NCI-H187 treated with DMSO at 0.1 percent for 48 hours (cell line): ENCODE results near the gene TAS1R1.

ENCODE experiments used
- DNase-seq: peaks from one replicate; lab custom pipeline; 2025; lab: John Stamatoyannopoulos, UW

Gene TAS1R1

DNA sequence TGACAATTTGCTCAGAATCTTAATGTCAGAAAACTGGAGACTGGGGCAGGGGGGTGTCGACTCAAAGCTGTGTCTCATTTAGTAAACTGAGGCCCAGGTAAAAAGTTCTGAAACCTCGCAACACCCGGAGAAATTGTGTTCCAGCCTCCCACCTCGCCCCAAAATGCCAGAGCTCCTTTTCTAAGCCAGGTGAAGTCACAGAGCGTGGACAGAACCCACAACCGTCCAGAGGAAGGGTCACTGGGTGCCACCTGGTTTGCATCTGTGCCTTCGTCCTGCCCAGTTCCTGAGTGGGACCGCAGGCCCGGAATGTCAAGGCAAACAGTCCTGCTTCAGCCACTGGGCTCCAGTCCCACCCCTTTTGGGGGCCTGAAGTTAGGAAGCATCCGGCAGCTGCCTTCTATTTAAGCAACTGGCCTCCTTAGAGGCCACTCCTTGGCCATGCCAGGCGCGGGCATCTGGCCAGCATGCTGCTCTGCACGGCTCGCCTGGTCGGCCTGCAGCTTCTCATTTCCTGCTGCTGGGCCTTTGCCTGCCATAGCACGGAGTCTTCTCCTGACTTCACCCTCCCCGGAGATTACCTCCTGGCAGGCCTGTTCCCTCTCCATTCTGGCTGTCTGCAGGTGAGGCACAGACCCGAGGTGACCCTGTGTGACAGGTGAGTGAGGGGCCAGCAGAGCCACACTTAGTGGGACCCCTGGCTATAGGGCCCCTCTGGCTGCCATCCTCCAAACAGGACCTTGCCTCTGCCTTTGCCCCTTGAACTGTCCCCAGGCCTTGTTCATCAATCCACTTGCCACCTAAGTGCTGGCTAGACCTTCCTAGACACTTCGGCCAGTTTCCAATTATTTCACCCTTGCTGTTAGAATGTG, at the start of gene TAS1R1:
Gene TAS1R1 (plus strand): TSS at position 401 of the 872 bp plus-strand sequence. CDS start 67 bp downstream, at position 468.
- DNase-seq: no peak

DNA sequence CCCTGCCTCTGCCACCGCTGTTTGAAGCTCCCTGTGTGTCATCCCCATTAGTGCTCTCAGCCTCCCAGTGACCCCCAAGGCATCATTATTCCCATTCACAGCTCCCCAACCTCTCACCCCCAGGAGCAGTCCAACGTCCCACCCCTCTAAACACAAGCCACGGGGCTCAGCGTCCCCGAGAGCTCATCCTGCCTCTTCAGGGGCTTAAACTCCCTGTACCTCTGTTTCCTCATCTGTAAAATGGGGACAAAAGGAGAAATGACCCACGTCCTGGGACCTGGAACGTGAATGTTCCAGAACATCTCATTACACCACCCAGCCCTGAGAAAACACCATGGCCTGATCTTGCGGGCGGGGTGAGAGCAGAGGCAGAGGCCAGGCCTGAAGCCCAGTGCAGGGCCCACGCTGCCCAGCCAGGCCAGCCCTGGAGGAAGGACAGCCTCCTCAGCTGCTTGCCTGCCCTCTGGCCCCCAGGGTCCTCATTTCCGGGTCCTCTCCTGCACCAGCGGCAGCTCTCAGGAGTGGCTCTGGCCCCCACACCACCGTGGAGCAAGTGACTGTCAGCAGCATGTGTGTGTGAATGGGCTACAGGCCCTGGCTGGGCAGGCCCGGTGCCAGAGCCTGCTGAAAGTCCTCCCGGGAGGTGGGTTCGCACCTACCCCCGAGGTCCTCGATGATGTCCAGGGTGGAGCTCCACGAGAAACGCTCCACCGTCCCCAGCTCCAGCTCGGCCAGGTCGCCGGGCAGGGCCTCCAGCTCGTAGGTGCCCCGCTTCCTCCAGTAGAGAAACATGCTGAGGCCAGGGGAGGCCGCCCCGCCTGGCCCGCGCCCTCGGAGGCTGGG, 49.5 kb upstream of the TAS1R1 start:
- DNase-seq: no peak

DNA sequence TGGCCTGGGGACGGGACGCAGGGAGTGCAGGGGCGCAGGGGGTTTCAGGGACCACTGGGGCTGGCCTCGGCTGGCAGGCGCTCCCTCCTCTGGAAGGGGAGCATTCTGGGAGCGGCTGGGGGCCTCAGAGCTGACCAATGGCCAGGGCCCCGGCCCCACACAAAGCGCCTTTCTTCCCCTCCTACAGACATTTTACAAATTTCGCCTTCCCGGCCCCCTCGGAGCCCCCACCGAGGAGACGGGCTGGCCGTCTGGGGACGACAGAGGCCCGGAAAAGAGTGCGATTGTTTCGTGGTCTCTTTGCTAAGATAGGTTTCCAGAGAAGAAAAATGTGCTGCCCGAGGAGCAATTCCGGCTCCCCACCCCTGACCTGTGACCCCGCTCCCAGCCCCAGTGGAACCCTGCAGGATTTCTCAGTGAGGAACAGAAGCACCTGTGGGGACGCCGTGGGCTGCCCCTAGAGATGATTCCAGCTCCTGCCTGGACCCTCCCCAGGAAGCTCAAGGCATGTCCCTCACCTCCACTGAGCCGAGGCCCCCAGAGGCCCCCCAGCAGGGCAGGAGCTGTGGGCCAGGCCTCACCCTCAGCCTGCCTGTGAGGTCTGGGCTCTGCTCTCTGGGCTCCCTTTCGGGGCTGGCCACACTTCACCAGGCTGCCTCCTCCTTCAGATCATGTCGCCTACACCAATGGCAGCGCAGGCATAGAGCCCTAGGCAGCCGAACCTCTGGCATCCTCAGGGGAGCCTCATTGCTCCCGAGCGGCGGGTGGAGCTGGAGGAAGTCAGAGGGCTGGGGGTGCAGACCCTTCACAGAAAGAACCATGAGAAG, 48.7 kb upstream of the TAS1R1 start:
- DNase-seq: no peak

DNA sequence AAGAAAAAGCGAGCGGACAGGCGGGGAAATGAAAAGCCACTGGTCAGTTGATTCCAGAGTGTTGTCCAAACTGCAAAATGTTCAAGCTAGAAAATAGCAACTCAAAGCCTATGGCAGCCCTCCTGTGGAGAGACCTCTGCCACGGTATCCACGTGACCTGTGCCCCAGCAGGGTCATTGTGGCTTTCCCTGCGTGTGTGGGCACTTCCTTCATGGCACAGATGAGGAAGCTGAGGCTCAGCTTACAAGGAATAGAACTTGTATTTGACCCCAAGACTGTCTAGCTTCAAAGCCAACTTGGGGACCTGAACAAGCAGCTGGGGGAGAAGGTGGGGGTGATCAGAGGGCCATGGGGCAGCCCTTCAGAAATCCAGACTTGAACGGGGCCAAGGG, 48.1 kb upstream of the TAS1R1 start:
- DNase-seq: no peak

DNA sequence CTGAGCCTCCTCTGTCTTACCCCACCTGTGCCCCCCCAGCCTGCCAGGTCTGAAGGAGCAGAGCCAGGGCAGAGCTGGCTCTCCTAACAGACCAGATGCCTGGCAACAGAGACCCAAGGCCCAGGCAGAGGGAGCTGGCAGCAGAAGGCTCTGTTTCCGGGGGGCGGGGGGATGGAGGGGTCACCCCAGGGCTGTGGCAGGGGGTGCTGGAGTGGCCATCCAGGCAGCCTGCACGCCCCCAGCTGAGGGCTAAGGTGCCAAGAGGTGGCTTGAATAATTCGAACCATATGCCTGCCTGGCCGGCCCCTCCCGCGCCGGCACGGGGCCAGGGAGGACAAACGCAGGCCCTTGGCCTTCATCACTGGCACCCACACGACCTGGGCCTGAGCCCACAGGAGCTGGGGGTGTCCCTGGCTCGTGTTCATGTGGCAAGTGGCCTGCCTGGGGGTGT, 47.6 kb upstream of the TAS1R1 start:
- no peak for DNase-seq

DNA sequence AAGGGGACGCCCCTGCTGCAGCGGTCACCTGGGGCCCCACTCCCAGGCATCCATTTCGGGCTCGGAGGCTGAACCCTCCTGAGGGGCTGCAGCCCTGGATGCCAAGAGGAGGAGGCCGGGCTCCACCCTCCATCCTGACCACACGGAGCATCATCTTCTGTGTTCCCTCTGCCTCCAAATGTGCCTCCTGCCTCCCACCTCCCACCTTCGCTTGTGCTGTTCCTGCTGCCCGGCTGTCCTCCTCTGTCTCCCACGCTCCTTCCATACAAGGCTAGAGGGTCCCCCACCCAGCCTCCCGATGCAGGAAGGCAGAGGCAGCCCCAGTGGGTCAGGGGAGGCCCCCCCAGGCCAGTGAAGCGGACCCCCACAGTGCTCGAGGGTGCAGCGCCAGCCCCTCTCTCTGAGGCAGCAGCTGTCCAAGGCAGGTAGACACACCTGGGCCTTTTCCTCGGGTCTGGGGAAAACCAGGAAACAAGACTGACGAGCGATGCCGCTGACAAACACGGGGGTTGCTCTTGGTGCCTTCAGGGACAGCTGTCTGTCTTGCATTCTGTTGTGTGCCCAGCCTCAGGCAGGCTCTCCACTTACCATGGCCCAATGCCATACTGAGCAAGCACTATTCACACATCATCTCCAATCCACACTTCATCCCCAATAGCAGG, 46.8 kb upstream of the TAS1R1 start:
- DNase-seq: no peak

DNA sequence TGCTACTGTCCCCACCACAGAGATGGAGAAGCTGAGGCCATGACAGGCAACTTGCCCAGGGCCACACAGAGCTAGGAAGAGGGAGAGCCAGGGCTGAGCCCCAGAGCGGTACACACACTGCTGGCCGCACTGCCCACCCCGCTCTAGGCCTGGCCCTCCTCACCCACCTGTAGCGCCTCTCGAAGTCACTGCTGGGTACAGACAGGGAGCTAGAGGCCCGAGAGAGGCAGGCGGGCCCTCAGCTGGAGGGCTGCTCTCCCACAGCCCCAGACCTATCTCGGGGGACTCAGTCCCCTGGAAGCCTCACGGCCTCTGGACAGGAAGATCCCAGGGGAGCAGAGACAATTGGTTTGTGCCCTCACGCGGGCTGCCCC, 46.3 kb upstream of the TAS1R1 start:
- DNase-seq: no peak

DNA sequence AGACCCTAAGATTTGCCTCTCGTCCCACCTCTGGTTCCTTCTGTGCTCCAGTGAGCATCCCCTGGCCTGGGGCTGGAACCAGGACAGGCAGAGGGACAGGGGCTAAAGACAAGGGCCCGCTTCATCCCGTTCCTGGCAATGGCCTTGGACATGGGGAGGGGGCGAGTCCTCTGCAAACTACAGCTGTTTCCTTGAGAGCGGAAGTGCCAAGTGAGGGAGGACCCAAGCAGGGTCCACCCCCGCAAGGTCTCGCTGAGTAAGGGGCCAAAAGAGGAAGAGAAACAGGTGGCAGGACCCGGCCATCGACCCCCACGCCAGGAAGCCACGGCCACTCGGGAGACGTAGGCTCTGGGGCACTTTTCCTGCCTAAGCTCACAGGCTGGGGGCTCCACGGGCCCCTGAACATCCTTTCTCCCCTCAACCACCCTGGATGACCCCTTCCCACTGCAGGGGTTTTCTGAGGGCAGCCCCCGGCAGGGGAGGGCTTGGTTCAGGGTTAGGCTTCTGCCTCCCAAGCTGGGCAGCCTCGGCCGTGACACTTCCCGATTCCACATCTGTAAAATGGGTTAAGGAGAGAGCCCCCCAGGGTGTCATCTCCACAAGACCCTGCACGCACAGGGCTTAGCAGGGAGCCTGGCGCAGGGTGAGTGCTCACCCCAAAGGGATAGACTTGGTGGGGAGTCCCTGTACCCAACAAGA, 45.7 kb upstream of the TAS1R1 start:
- DNase-seq: no peak

DNA sequence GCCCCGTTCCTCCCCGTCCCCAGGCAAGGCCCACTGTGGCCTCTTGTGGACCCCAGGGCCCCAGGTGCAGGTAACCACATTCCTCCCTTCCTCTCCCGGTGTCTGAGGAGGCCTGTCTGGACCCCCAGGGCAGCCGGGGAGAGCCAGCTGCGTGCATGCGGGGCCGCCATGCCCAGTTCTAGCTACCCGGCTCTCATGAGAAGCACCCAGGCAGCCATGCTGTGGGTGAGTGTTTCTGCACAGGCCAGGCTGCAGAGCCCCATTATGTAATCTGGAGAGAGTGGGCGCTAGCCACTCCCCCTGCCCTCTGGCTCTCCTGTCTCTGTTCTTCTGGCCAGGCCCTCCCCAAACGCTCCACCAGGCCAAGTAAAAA, 45.2 kb upstream of the TAS1R1 start:
- no peak for DNase-seq

DNA sequence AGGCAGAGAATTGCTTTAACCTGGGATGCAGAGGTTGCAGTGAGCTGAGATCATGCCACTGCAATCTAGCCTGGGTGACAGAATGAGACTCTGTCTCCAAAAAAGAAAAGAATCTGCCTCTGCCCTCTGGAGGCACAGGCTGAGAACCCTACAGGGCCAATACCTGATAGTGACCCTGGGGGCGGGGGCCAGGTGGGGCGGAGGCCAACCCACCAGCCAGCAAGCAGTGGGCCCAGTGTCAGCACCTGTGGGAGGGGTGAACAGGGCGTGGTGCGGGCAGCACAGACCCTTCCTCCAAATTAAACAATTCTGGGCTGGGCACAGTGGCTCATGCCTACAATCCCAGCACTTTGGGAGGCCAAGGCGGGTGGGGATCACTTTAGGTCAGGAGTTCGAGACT, 44.6 kb upstream of the TAS1R1 start:
- no peak for DNase-seq

DNA sequence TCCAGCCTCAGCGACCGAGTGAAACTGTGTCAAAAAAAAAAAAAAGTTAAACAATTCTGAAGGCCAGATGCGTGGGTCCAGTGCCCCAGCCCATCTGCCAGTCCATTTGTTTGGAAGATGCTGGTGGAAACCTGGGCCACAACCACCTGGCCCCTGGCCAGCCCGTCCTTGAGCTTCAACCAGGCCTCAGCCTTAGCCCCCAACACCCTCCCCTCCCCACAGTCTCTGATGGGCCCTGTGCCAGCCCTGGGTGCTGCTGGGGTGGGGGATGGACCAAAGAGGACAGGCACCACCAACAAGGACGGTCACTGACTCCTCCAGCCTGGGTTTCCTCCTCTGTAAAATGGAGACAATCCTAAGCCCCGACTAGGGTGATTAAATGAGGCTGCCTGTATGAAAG, 44.1 kb upstream of the TAS1R1 start:
- DNase-seq: no peak

DNA sequence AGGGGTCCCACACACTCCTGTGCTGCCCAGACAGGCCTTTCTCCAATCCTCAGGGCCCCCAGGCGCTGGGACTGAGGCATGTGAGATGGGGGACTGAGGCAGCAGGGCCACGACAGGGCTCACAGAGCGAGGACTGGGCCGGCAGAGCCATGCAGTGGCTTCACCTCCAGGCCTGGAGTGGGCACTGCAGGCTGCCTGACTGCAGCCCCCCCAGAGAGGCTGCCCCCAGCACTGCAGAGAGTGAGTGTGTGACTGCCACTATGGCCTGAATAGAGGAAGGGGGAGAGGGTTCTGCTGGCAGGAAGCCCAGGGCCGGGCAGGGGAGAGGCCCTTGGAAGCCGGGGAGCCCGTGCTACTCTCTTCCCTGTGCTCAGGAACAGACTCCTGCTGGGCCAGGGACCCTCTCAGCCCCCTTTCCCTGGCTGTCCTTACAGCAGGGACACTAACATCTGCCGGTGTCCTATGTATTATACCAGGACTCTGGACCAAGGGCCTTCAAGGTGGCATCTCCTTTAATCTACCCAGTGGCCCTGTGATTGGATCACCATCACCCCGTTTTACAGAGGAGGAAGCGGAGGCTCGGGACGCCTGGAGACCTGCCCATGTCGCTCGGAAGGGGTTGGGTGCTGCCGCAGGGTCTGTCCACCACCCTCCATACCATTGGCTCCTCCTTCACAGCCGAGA, 43.4 kb upstream of the TAS1R1 start:
- DNase-seq: no peak

DNA sequence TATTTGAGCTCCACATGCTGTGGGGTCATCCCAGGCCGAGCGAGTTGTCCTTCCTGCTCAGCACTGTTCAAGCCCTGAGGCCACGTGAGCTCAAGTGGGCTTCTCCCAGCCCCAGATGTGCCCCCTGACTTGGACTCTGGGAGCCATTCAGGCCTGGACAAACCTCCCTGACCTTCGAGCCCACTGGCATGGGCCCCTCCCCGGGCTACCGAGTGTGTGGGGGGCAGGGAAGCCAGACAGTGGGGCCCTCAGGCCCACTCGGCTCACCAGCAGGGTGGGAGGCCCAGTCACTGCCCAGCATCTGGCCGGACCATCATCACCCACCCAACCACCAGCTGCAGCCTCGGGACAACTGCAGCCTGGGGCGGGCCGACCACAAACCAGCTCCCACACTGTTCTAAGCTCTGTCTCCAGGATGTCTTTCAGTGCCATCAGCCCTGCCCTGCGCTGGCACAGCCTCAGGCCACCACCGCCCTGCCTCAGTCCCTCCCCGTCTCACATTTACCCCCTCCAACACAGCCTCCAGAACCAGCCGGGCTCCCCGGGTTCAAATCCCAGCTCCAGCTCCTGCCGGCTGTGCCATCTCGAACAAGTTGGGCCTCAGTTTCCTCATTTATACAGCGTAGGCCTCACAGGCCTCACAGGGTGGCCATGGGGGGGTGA, 42.7 kb upstream of the TAS1R1 start:
- DNase-seq: no peak

DNA sequence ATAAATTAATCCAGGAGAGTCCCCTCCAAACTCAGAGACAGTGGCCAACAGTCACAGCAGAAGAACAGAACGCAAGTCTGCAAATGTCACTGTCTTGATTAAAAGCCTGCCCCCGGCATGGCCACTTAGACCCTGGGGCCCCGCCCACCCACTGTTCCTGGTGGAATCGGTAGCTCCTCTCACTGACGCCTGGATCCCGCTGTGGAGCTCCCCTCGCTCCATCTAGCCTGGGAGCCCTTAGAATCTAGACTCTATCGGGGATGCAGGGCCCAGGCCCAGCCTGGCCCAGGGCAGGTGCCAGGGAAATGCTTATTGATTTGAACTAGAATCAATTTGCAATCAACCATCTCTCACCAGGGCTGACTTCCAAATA, 42.2 kb upstream of the TAS1R1 start:
- no peak for DNase-seq

DNA sequence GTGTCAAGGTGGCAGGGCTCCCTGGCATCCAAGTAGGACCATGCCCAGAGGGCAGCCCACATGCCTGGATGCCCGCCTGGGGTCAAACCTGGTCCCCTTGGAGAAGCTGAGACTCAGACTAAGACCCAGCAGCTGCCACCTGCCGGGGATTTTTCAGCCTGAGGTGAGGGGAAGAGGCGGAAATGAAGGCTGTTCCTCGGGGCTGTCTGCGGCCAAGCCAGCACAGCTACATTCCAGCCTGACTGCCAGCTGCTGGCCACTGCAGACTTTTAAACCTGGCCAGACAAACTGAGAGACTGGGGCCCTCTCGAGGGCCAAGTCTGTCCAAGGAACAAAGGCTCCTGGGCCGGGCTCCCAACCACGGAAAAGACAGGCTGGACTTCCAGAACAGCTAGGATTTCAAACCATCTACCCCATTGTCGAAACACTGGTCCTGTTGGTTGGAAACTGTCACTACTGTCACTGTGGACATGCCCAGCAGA, 41.7 kb upstream of the TAS1R1 start:
- no peak for DNase-seq

DNA sequence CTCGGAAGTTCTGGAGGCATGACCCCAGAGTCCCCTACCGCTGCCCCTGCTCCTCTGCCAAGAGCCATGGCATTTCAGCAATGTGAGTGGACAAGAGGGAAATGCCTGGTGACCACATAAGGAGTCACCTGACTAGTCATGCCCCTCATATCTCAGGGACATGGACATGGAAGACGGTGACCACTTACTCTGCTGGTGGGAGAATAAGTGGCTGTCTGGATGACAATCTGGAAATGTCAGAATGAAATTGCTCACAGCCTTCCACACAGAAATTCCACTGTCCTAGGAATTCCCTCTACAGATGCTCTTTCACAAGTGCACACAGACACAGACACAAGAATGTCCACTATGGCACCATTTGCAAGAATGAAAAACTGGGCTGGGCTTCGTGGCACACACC, 39.3 kb upstream of the TAS1R1 start:
- DNase-seq: no peak

DNA sequence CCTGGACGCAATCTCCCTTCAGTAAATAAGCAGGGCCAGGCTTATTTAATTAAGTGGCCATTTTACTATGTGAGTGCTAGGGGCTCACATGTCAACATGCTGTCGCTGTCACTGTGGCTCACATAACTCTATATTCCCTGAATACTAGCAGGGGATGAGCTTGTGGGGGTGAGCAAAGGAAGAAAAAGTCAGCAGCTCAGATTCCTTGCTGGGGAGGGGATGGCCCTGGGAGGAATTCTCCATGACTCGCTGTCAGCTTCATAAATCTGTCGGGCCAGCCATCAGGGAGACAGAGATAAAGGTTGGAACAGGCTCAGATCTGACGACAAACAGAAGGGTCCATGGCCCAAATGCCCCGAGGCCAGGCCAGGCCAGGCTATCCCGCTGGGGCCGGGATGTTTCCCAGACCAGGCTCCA, 37.7 kb upstream of the TAS1R1 start:
- no peak for DNase-seq

DNA sequence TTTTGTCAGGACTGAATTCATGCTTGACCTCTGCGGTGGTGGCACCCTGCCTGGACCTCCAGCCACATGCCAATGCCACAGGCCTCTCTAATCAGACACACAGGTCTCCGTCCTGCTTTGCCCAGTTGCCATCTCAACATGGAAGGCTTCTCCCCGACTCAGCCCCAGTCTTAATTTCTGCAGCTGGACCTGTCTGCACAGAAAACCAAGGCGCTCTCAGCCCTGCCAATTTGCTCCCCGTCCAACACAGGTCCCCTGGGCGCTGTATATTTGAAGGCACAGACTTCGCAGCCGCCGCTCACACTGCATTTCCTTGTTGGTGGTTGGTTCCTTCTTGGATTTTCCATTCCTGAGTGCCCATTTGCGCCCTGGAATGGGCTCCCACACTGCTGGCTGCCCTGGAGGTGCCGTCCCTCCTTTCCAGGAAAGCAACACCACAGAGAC, 35.6 kb upstream of the TAS1R1 start:
- no peak for DNase-seq

DNA sequence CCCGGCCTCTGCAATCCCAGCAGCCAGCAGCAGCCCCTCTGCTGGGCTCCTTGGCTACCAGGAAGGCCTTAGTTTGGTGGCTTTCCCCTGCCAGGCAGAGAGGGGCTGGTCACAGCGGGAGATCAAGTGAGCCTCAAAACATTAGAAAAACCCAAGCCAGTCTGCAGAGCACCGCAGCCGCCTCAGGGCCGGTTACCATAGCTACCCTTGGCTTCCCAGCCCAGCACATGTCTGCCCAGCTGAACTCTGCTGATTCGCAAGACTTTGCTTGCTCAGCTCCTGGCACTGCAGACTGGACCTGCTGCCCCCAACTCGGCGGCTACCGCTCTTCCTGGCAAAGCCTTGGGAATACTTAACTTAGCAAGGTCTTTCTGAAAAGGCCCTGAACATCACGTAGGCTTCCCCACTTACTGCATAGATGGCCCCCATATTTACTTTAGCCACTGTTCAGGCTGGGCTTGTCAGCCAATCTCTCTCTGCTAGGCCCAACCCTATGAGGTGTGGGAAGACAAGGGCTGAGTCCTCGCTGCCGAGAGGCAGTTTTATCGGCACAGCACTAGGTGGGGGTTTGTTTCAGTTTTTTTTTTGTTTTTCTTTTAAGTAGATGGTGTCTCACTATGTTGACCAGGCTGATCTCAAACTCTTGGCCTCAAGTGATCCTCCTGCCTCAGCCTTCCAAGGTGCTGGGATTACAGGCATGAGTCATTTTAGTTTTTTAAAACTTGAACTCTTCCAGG, 35.0 kb upstream of the TAS1R1 start:
- peak; percentile 8 for DNase-seq
